HK-2 (cell line): ENCODE measurements around the gene MX2.
"Not testable (repeated sequence)": the region's sequence is repeated elsewhere in the genome, so short reads cannot be mapped to it uniquely, and the experiment has no call there.

ENCODE experiments used
- DNase-seq: peaks from one replicate; pipeline ENCODE4 v3.0.0-alpha.2; 2018; ENCODE audit not compliant: unreplicated experiment

MX2 gene

GRCh38 chr21:41338455-41338854 lies 23.4 kb upstream of the MX2 start:
- no peak for DNase-seq

GRCh38 chr21:41342035-41342434 lies 19.8 kb upstream of the MX2 start:
- DNase-seq: no peak

GRCh38 chr21:41344146-41344545 lies 17.7 kb upstream of the MX2 start:
- DNase-seq: no peak

- DNase-seq: no peak
These were observed 16.5 kb upstream of the MX2 start for GRCh38 chr21:41345356-41345755.

GRCh38 chr21:41345934-41346685 lies 15.7 kb upstream of the MX2 start:
- no peak for DNase-seq

- no peak for DNase-seq
These were observed 15.1 kb upstream of the MX2 start for GRCh38 chr21:41346758-41347157.

GRCh38 chr21:41348434-41348833 lies 13.4 kb upstream of the MX2 start:
- DNase-seq: no peak

- DNase-seq: no peak
These were observed 12.7 kb upstream of the MX2 start for GRCh38 chr21:41349126-41349525.

- DNase-seq: no peak
These were observed 12.0 kb upstream of the MX2 start for GRCh38 chr21:41349619-41350390.

GRCh38 chr21:41350436-41351155 lies 11.2 kb upstream of the MX2 start:
- no peak for DNase-seq

- no peak for DNase-seq
These were observed 4.3 kb upstream of the MX2 start for GRCh38 chr21:41357546-41357945.

- DNase-seq: no peak
These were observed 3.3 kb upstream of the MX2 start for GRCh38 chr21:41358193-41359166.

GRCh38 chr21:41359286-41359685 lies 2.5 kb upstream of the MX2 start:
- DNase-seq: no peak

GRCh38 chr21:41359754-41360071 lies 2.1 kb upstream of the MX2 start:
- DNase-seq: not testable (repeated sequence)

GRCh38 chr21:41360072-41360821 lies 1.6 kb upstream of the MX2 start:
- no peak for DNase-seq

GRCh38 chr21:41361053-41361785 lies 608 bp upstream of the MX2 start:
- DNase-seq: no peak

- no peak for DNase-seq
These were observed 960 bp downstream of the MX2 start for GRCh38 chr21:41362605-41363369.

GRCh38 chr21:41363370-41364270 lies 1.8 kb downstream of the MX2 start:
- DNase-seq: no peak
